BE2C (cell line): Measurements from ENCODE around the gene OR52K2.
"Not testable (repeated sequence)": the region's sequence is repeated elsewhere in the genome, so short reads cannot be mapped to it uniquely, and the experiment has no call there.

ENCODE experiments used
- DNase-seq: peaks from one replicate; pipeline ENCODE4 v3.0.0-alpha.2; 2020
- H3K27me3 ChIP-seq: fragments of 250-450 bp; sonication (Bioruptor Pico); 2 replicates; pipeline ENCODE4 v1.5.1; 2020; ENCODE audit warnings: mild to moderate bottlenecking
- H3K36me3 ChIP-seq: fragments of 250-450 bp; sonication (Bioruptor Pico); 2 replicates; pipeline ENCODE4 v1.5.1; 2020; ENCODE audit warnings: mild to moderate bottlenecking
- H3K4me1 ChIP-seq: fragments of 250-450 bp; sonication (Bioruptor Pico); 2 replicates; pipeline ENCODE4 v1.5.1; 2020
- H3K4me3 ChIP-seq: 2 replicates; pipeline ENCODE4 v1.5.1; 2011; ENCODE audit warnings: low read depth, low read length
- H3K9me3 ChIP-seq: fragments of 250-450 bp; sonication (Bioruptor Pico); 2 replicates; pipeline ENCODE4 v1.5.1; 2020
- TF ChIP-seq, protein P1 (sequence below): IDR thresholded peaks from 2 replicates; pipeline ENCODE4 v1.5.1; 2012; ENCODE audit warnings: mild to moderate bottlenecking, low read depth, low read length

Gene OR52K2

DNA sequence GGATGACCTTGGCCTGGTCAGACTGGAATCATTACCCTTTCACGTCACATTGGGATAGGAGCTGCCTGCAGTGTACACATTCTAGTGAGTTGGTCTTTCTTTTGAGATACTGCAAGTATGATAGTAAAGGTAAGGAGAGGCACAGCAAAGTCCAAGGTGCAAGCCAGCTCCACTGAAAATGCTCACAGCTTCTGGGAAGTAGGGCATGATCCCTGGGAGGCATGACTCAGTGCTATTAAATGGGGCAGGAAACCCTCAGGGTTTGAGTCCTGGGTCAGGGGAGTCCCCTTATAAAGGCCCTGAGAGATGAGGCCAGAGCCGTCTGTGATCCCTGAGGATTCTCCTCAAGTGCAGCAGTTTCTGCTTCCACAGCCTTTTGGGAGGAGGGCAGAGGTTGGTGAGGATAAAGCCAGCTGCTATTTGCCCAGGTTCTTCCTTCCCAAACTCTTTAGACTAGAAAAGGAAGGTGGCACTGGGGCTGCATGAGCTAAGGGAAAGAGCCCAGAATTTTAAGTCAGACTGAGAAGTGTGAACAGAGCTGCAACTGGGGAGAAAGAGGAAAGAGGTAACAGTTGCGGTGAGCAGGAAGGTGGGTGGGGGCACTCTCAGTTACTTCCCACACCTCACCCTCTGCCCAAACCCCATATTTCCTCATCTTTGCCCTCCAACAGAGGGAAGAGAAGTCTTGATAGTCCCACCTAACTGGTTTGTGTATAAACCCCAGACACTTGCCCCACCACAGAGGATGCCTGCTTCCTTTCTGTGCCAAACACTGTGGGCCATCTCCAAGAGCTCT is 18.9 kb downstream of the OR52K2 start:
- Histone ChIP-seq H3K4me3 (no peak overlapping the region), H3K9me3 (no peaks in the 10 kb centered on the region), H3K27me3 (no peaks in the 10 kb centered on the region), H3K4me1 (no peaks in the 10 kb centered on the region), H3K36me3 (no peaks in the 10 kb centered on the region)
- TF ChIP-seq, protein P1, sequence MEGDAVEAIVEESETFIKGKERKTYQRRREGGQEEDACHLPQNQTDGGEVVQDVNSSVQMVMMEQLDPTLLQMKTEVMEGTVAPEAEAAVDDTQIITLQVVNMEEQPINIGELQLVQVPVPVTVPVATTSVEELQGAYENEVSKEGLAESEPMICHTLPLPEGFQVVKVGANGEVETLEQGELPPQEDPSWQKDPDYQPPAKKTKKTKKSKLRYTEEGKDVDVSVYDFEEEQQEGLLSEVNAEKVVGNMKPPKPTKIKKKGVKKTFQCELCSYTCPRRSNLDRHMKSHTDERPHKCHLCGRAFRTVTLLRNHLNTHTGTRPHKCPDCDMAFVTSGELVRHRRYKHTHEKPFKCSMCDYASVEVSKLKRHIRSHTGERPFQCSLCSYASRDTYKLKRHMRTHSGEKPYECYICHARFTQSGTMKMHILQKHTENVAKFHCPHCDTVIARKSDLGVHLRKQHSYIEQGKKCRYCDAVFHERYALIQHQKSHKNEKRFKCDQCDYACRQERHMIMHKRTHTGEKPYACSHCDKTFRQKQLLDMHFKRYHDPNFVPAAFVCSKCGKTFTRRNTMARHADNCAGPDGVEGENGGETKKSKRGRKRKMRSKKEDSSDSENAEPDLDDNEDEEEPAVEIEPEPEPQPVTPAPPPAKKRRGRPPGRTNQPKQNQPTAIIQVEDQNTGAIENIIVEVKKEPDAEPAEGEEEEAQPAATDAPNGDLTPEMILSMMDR = no peak
- DNase-seq = no peak

DNA sequence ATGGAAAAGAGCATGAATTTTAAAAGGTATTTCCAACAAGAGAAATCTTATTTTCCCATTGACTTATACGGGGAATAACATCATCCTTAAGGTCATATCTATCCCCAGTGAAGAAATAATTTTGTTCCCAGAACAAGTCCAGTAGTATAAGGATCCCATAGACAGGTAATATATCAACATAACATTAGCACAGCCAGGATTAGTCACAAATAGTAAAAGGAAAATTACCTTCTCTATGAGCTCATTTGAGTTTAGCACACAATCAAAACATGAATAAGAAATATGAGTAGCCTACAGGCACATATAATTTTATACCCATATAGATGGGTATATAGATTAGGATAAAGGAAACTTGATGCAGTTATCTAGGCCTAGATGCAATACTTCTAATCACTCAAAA is 30.5 kb downstream of the OR52K2 start:
- Histone ChIP-seq H3K4me3 (no peak overlapping the region), H3K27me3 (no peaks in the 10 kb centered on the region), H3K36me3 (no peaks in the 10 kb centered on the region), H3K9me3 (no peaks in the 10 kb centered on the region), H3K4me1 (no peaks in the 10 kb centered on the region)
- TF ChIP-seq, protein P1 = no peak
- DNase-seq = no peak

DNA sequence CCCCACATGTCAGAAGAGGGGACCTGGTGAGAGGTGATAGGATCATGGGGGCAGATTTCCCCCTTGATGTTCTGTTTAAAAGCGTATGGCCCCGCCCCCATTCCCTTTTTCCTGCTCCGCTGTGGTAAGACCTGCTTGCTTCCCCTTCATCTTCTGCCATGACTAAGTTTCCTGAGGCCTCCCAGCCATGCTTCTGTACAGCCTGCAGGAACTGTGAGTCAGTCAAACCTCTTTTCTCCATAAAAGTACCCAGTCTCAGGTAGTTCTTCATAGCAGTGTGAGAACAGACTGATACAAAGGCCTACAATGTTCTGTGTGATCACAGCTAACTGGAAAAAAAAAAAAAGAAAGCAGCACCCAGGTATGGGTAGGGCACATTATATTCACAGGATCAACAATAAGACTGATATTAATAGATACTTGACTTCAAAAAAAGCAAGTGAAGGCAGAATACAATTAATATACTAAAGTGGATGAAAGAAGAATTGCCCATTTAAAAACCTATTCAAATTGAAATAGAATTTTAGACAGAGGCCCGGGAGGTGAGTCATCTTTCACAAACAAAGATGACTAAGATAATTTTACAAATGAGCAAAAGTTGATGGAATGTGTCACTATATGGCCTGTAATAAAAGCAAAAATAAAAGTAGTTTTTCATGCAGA is 31.6 kb downstream of the OR52K2 start:
- Histone ChIP-seq H3K4me3 (no peak overlapping the region), H3K4me1 (no peaks in the 10 kb centered on the region), H3K36me3 (no peaks in the 10 kb centered on the region), H3K27me3 (no peaks in the 10 kb centered on the region), H3K9me3 (no peaks in the 10 kb centered on the region)
- TF ChIP-seq, protein P1 = no peak
- DNase-seq = no peak

DNA sequence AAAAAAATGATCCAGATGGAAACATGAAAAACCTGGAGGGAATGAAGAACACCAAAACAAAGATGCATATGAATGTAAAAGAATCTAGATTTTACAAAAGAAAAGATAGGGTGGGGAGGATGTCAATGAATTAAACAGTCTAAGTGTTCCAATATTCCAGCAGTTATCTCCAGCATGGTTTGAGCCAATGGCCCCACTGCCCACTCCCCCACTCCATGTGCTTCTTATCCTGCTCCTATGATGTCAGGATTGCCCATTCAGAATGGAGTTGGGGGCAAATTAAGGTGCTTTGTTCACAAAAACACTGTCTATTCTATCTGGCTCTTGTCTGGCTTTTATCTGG is 32.1 kb downstream of the OR52K2 start:
- H3K4me1 ChIP-seq = no peaks in the 10 kb centered on the region
- TF ChIP-seq, protein P1 = no peak
- no peak overlapping the region for H3K4me3 ChIP-seq
- no peaks in the 10 kb centered on the region for H3K36me3 ChIP-seq
- no peak for DNase-seq
- H3K27me3 ChIP-seq = no peaks in the 10 kb centered on the region
- no peaks in the 10 kb centered on the region for H3K9me3 ChIP-seq

DNA sequence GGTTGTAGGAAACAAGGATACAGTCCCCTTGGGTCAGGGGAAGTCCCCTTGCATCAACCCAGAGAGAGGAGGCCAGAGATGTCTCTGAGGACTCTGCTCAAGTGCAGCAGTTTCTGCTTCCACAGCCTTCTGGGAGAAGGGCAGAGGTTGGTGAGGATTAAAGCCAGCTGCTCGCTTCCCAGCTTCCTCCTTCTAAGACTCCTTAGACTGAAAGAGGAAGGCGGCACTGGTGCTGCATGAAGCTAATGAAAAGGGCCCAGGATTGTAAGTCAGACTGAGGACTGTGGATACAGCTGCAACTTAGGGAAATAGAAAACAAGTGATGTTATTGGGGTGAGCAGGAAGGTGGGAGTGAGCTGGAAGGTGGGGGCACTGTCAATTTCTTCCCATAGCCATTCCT is 33.4 kb downstream of the OR52K2 start, which contains the start of gene OR52K1:
TSS of gene OR52K1 (plus strand) at position 202 of the 400 bp plus-strand sequence. CDS start 6,255 bp downstream, outside the sequence.
- TF ChIP-seq, protein P1 = no peak
- no peaks in the 10 kb centered on the region for H3K4me1 ChIP-seq
- no peak within 1 kb of the TSS for H3K4me3 ChIP-seq
- no peaks in the 10 kb centered on the region for H3K27me3 ChIP-seq
- H3K36me3 ChIP-seq = no peaks in the 10 kb centered on the region
- no peaks in the 10 kb centered on the region for H3K9me3 ChIP-seq
- no peak for DNase-seq

DNA sequence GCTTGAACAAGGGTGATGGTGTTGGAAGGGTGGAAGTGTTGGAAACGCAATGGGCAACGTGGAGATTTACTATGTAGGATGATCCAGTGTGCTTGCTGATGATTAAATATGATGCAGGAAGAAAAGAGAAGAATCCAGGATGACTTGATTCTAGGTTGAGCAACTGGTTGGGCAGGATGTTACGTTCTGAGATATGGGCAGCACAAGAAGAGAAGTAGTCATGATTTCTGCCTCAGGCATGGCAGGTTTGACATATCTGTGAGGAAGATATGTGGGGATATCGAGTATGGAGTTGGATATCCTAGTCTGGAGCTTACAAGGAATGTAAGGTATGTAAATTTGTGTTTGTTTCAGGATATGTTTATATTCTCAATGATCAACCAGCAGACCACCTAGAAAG is 35.2 kb downstream of the OR52K2 start:
- Histone ChIP-seq H3K4me1 (no peaks in the 10 kb centered on the region), H3K36me3 (no peaks in the 10 kb centered on the region), H3K9me3 (no peaks in the 10 kb centered on the region), H3K4me3 (no peak overlapping the region), H3K27me3 (no peaks in the 10 kb centered on the region)
- no peak for DNase-seq
- TF ChIP-seq, protein P1 = no peak

DNA sequence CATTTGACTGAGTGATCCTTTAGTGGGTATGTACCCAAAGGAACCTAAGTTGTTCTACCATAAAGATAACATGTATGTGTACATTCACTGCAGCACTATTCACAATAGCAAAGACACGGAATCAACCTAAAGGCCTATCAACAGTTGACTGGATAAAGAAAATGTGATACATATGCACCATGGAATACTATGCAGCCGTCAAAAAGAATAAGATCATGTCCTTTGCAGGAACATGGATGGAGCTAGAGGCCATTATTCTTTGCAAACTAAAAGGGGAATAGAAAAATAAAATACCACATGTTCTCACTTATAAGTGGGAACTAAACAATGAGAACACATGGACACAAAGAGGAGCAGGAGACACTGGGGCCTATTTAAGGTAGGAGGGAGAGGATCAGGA is 42.3 kb downstream of the OR52K2 start:
- not testable (repeated sequence) for H3K9me3 ChIP-seq, H3K4me3 ChIP-seq, H3K4me1 ChIP-seq, H3K36me3 ChIP-seq, DNase-seq
- peaks cover 16% of the 10 kb centered on the region; the same call in 1 of the 2 replicates for H3K27me3 ChIP-seq
